ENCODE measurements around the gene BTNL9.
"Not testable (repeated sequence)": the region's sequence is repeated elsewhere in the genome, so short reads cannot be mapped to it uniquely, and the experiment has no call there.

The BTNL9 gene

GRCh38 chr5:181063514-181063913 lies 23.4 kb downstream of the BTNL9 start:
- no peak for DNase-seq

- no peak for DNase-seq
Measured at GRCh38 chr5:181064987-181065386, 24.9 kb downstream of the BTNL9 start.

DNA sequence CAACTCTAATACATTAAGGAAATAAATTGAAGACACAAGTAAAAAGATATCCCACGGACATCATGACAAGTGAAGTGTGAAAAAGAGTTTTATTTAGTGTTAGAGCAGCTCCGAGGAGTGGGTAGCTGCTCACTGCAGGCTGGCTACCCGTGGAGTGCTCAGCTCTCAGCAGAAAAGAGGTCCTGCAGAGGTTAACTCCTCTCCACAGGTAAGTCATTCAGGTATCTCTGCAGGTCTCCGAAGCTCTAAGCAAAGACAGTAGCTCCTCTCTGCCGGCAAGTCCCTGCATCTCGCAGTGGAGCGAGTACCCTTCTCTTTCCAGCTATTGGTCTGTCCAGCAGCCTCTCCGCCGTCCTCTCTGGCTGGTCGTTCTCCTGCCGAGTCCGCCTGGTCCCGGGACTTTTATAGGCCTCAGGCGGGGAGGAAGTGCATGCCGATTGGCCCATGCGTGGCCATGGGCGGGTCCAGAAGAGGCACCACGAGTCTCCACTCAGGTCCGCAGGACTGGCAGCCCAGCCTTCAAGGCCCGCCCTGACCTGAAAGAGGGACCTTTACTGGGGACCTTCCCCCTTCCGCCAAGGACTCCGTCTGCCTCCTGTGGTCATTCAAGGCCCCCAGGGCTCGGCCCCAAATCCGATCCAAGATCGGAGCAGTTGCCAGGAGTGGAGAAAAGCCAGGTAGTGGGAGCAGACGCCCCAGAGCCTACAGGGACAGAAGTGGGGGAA lies 29.9 kb downstream of the BTNL9 start:
- peak; percentile 23 for DNase-seq

- no peak for DNase-seq
Measured at GRCh38 chr5:181070523-181070922, 30.5 kb downstream of the BTNL9 start.

GRCh38 chr5:181071257-181071656 lies 31.2 kb downstream of the BTNL9 start:
- no peak for DNase-seq

DNA sequence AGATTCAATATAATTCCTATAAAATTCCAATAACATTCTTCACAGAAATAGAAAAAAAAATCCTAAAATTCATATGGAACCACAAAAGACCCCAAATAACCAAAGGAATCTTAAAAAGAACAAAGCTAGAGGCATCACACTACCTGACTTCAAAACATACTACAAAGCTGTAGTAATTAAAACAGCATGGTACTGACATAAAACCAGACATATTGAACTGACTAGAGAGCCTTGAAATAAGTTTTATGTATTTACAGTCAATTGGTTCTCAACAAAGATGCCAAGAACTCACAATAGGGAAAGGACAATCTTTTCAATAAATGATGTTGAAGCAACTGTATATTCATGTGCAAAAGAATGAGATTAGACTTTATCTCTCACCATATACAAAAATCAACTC lies 36.9 kb downstream of the BTNL9 start:
- DNase-seq = no peak

- no peak for DNase-seq
Measured at GRCh38 chr5:181081989-181082388, 41.9 kb downstream of the BTNL9 start.

DNA sequence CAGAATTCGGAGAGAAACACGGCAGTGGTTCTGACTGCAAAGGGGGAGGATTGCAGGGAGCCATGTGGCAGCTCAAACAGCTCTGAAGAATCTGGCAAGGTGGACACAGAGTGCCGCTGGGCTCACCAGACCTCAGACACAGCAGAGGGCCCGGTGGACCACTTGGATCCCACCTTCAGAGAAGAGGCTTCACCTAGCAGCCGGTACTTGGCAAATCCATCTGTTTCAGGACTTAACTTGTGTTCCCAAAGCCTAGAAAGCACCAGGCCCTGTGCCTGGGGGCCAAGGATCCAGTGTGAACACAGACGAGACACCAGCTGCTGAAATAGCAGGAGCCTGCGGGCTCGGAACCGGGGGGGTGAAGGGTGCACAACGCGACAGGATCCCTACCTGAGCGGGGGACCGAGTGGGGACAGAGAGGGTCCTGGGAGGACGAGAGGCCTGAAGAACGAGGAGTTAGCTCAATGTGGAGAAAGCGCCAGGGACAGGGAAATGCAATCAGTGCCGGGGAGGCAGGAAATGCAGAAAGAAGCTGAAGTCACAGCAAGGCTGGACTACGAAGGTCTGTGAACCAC lies 44.6 kb downstream of the BTNL9 start:
- DNase-seq = no peak

GRCh38 chr5:181086026-181086883 lies 46.2 kb downstream of the BTNL9 start:
- DNase-seq = no peak

DNA sequence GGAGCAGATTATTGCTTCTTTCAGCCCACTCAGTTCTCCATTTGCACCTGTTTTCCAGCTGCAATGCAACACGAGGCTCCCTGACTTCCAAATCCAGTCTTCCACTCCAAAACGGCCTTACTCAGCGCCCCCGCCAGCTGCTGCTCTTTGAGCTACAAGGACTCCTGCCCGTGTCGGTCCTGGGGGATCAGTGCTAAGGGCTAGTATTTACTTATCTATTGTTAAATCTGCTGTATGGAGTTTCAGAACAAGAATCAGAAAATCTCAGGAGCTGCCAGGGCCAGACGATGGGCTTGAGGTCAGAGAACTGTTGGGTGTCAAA lies 46.8 kb downstream of the BTNL9 start:
- no peak for DNase-seq

GRCh38 chr5:181087309-181087708 lies 47.2 kb downstream of the BTNL9 start:
- DNase-seq = no peak

DNA sequence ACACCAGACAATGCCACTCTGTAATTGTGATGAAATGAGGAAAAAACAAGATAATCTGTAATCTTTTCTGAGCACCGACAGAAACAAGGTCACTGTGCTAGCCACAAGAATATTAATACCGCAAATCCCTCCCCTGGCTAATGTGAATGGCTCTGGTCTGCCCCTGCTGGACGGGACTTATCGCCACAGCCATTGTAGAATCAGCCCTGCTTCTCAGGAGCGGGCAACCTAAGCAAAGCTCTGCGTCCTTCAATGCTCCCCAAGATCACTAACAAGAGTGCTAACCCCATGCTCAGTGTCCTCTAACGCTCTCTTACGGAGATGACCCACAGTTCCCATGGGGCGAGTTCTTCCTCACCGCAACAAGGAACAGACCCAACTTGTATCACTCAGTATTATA lies 48.2 kb downstream of the BTNL9 start:
- DNase-seq = peak; percentile 18

DNA sequence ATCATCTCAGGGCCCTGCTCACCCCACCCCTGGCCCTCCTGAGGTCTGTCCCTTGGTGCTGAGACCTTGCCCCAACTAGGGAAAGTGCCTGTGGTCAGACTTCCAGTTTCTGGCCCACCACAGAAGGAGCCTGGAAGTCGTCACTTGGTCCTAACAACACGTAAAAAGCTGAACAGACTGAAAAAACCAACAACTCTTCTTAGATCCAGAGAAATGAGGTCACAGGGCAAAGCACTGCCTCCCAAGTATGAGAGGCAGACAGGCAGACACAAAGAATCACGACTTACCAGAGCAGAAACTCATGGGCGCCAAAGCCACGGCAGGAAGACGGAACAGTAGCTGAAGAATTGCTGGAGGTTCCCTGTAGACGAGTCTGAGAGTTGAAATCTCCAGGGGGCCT lies 52.4 kb downstream of the BTNL9 start:
- DNase-seq = no peak

DNA sequence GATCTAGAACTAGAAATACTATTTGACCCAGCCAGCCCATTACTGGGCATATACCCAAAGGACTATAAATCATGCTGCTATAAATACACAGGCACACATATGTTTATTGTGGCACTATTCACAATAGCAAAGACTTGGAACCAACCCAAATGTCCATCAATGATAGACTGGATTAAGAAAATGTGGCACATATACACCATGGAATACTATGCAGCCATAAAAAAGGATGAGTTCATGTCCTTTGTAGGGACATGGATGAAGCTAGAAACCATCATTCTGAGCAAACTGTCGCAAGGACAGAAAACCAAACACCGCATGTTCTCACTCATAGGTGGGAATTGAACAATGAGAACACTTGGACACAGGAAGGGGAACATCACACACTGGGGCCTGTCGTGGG lies 55.1 kb downstream of the BTNL9 start:
- not testable (repeated sequence) for DNase-seq

DNA sequence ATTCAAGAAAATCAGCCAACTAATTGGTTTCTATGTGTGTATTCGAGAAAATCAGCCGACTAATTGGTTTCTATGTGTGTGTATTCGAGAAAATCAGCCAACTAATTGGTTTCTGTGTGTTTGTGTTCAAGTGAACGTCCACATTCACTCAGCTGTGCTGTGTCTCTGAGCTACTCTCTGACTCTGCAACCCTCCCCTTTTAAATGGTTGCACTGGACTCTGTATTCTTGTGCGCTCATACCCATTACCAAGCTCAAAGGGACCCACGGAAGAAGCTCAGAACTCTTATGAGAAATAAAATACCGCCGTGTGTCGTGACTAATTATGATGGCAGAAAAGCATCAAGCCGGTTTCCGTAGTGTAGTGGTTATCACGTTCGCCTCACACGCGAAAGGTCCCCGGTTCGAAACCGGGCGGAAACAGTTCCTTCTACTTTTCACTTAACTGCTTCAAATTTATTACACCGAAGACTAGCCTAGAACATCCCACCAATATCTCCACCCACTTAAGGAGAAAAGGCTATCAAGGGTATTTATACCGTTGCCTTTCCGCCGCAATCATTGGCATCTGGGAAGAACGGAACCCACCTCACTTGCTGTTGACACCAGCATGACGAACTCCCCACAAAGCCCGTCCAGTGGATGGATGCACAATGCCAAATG lies 56.8 kb downstream of the BTNL9 start:
- DNase-seq = not testable (repeated sequence)

DNA sequence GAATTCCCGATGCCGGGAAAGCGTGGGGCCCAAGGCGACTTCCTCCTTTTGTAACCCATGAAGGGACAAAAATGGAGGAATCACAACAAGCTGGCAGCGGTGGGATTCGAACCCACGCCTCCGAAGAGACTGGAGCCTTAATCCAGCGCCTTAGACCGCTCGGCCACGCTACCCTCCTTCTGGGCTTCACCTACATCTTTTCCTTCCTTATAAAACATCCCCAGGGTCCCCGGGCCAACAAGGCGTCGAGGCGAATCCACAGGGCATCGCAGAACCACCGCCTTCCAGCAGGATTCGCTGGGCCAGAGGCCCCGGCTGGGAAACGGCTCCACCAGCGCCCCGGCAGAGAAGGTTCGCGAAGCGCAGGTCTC lies 57.3 kb downstream of the BTNL9 start:
- DNase-seq = not testable (repeated sequence)

DNA sequence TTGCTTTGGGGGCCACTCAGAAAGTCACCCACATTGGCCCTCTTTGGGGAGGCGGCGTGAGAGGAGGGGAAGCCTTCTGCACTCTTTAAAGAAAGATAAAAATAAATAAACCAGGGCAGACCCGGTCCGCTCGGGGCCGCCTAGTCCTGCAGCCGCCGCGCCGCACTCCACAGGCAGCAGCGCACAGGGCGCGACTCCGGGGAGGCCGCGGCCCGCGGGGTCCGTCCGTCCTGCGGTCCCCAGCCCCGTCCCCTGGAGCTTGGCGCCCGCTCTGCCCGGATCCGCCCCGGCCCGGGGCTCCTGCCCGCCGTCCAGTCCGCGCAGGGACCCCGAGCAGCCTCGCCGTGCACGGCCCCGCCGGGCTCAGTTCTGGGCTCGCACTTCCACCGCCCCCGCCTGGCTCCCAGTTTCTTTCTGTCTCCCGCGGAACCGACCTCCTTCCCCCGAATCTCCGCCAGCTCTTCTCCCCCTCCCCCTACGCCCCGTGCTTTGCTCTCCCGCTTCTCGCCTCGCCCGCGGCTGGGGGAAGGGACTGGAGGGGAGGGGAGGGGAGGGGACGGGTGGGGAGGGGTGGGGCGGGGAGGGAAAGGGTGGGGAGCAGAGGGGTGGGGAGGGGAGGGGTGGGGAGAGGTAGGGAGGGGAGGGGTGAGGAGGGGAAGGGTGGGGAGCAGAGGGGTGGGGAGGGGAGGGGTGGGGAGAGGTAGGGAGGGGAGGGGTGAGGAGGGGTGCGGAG lies 57.9 kb downstream of the BTNL9 start:
- not testable (repeated sequence) for DNase-seq

DNA sequence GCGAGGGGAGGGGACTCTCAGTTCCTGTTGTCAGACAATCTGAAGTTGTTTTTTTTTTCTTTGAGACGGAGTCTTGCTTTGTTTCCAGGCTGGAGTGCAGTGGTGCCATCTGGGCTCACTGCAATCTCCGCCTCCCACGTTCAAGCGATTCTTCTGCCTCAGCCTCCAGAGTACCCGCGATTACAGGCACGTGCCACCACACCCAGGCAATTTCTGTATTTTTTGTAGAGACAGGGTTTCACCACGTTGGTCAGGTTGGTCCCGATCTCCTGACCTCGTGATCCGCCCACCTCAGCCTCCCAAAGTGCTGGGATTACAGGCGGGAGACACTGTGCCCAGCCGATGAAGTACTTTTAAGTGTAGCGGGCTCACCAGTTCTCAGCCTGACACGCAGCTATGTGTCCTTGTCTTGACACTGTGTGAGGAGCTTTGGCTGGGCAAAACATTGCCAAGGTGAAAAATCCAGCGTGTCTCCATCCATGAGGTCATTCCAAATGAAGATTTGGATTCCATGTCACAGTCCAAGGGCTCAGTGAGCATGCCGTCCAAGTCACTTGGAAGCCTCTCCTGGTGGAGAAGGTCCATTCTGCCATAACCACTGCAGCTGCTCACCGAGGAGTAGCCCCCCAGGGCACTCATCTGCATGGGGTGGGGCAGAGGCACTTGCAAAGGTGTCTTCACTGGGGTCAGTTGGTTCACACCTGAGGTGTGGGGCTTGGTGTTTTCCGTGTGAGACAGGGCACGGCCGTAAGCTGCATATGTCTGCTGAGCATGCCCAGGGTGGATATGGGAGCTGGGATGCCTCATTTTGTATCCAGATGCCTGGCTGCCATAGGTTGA lies 58.9 kb downstream of the BTNL9 start:
- DNase-seq = peak; percentile 16

DNA sequence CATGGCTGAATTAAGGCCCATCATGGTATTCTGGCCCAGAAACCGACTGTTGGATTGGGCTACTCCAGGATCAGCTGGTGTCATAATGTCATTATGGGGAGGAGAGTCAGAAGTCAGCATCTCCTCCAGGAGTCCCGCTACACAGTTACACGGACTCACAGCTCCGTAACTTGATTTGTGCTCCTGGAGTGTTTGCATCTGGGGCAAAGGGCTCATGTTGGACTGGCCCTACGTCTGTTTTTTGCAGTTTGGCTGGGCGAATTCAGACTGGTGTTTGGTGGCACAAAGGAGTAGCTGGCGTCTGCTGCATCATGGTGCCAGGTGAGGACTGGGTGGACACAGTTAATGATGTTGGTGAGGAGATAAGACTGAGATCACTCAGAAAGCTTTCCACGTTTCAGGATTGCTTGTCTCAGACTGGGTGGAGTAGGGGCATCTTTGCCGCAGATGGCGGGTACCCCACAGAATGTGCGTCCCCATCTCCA lies 59.6 kb downstream of the BTNL9 start:
- no peak for DNase-seq

DNA sequence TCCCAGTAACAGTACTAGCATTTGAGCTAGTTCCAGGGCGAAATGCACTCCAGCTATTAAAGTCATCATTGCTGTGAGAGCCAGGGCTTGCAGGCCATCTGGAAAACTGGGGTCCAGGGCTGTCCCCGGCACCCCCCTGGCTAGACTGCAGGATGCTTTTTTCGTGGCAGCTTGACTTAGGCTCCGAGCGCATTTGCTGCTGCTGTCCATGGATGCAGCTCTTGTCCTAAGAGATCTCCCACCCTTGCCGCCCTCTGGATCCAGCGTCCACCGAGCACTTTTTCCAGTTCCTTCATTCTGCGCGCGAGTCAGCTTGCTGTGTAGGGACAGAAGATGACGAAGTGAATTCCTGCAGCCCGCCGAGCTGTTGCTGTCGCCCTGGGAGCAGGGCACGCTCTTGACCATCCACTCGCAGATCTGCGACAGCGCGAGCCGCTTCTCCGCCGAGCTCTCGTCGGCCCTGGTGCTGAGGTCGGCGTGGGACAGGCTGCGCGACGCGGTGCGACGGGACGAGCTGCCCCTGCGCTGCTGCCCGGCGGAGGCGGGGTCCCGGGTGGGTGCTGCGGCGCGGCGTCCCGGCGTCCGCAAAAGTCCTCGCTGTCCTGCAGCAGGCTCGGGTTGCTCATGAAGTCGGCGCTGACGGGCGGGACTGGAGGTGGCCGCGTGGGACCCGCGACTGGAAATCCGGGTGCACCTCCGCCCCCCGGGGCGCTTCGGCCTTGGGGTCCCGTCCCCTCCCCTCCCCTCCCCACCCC lies 60.2 kb downstream of the BTNL9 start:
- peak; percentile 39 for DNase-seq

Measured in EL (cell line).